HepG2 (cell line): ENCODE results near the gene B3GNT8. TPM values are rescaled to one million over a fixed set of nuclear protein-coding genes. Genes with fewer than 3 reads are reported as not detected.
A peak's percentile ranks its signal among the peaks of the same experiment; 100 is the strongest.

ENCODE experiments used
- DNMT1 ChIP-seq: sonication (generic); formaldehyde crosslinking; IDR thresholded peaks from 2 replicates; pipeline ENCODE4 v1.5.1; 2020; ENCODE audit warnings: mild to moderate bottlenecking, missing genetic modification reagents
- FOSL2 ChIP-seq: sonication (generic); formaldehyde crosslinking; IDR thresholded peaks from 2 replicates; pipeline ENCODE4 v1.4.0; 2020; ENCODE audit warnings: missing genetic modification reagents
- KLF13 ChIP-seq: sonication (generic); formaldehyde crosslinking; IDR thresholded peaks from 2 replicates; pipeline ENCODE4 v1.4.0; 2020; ENCODE audit warnings: mild to moderate bottlenecking, missing genetic modification reagents
- KLF6 ChIP-seq: IDR thresholded peaks from 2 replicates; pipeline ENCODE4 v1.8.0; 2016; ENCODE audit warnings: missing biosample characterization, missing genetic modification reagents
- MXD3 ChIP-seq: IDR thresholded peaks from 2 replicates; pipeline ENCODE4 v1.6.1; 2016; ENCODE audit warnings: mild to moderate bottlenecking, missing biosample characterization, missing genetic modification reagents
- NFYB ChIP-seq: sonication (generic); formaldehyde crosslinking; IDR thresholded peaks from 2 replicates; pipeline ENCODE4 v1.4.0; 2020; ENCODE audit warnings: missing genetic modification reagents
- RFX3 ChIP-seq: IDR thresholded peaks from 2 replicates; pipeline ENCODE4 v1.6.1; 2016; ENCODE audit warnings: missing biosample characterization, missing genetic modification reagents
- SP1 ChIP-seq, 2 experiments: fragments of 450-650 bp in 1 of 2; sonication (generic) in 1 of 2; formaldehyde crosslinking in 1 of 2; IDR thresholded peaks; 2 replicates each; pipeline versions ENCODE4 v1.4.0 to v1.6.1; 2016 to 2020; ENCODE audit warnings: missing genetic modification reagents in 1 of 2
- SRSF4 ChIP-seq: fragments of 200-400 bp; formaldehyde crosslinking; IDR thresholded peaks from one replicate; pipeline ENCODE4 v1.6.1; 2018; ENCODE audit warnings: mild to moderate bottlenecking, low read depth, low read length, moderate library complexity; ENCODE audit not compliant: poor library complexity, severe bottlenecking
- SYNCRIP ChIP-seq: fragments of 200-400 bp; formaldehyde crosslinking; IDR thresholded peaks from 2 replicates; pipeline ENCODE4 v1.6.1; 2018; ENCODE audit warnings: mild to moderate bottlenecking, low read depth, low read length; ENCODE audit not compliant: insufficient read depth
- TGIF2 ChIP-seq: IDR thresholded peaks from 2 replicates; pipeline ENCODE4 v1.6.1; 2016; ENCODE audit warnings: control low read depth, missing compliant biosample characterization
- THAP7 ChIP-seq: sonication (generic); formaldehyde crosslinking; IDR thresholded peaks from 2 replicates; pipeline ENCODE4 v1.8.1; 2023; ENCODE audit warnings: mild to moderate bottlenecking, missing genetic modification reagents
- TRIM24 ChIP-seq: sonication (generic); formaldehyde crosslinking; IDR thresholded peaks from 2 replicates; pipeline ENCODE4 v1.8.0; 2022; ENCODE audit warnings: mild to moderate bottlenecking, missing genetic modification reagents
- ZNF224 ChIP-seq: sonication (generic); formaldehyde crosslinking; IDR thresholded peaks from 2 replicates; pipeline ENCODE4 v1.5.0; 2020; ENCODE audit warnings: mild to moderate bottlenecking, missing genetic modification reagents
- ZNF253 ChIP-seq: sonication (generic); formaldehyde crosslinking; IDR thresholded peaks from 2 replicates; pipeline ENCODE4 v1.8.0; 2022; ENCODE audit warnings: mild to moderate bottlenecking, missing genetic modification reagents, borderline replicate concordance
- ZNF333 ChIP-seq: sonication (generic); formaldehyde crosslinking; IDR thresholded peaks from 2 replicates; pipeline ENCODE4 v1.4.0; 2020; ENCODE audit warnings: mild to moderate bottlenecking, missing genetic modification reagents, borderline replicate concordance
- ZNF740 ChIP-seq: sonication (generic); formaldehyde crosslinking; IDR thresholded peaks from 2 replicates; pipeline ENCODE4 v1.4.0; 2020; ENCODE audit warnings: missing genetic modification reagents
- ZNF878 ChIP-seq: sonication (generic); formaldehyde crosslinking; IDR thresholded peaks from 2 replicates; pipeline ENCODE4 v1.8.1; 2023; ENCODE audit warnings: mild to moderate bottlenecking, missing genetic modification reagents, moderate library complexity
- polyA plus RNA-seq, 8 experiments: library from polyadenylated mRNA; depleted of rRNA in 3 of 8; stranded (reverse) in 7 of 8; unstranded in 1 of 8; fragments of >200 nt; fragmentation: Illumina TruSeq in 4 of 8; extraction: Trizol in 4 of 8; gene quantifications; 2 replicates each; pipeline versions ENCODE4 v1.2.1 to v1.2.3, GENCODE V29; 2011 to 2016; ENCODE audit warnings: low read depth in 4 of 8, missing spikeins in 1 of 8, mixed read lengths in 1 of 8; ENCODE audit not compliant: insufficient read depth in 1 of 8
- total RNA-seq, 5 experiments: library from RNA; depleted of rRNA; stranded (reverse); fragments of >200 nt; fragmentation: Illumina TruSeq; extraction: Trizol; gene quantifications; 2 replicates each; pipeline ENCODE4 v1.2.3, GENCODE V29; 2016; ENCODE audit warnings: low read depth in 1 of 5
- TF ChIP-seq, protein P1 (sequence below): sonication (generic); formaldehyde crosslinking; IDR thresholded peaks from 2 replicates; pipeline ENCODE4 v1.4.0; 2020; ENCODE audit warnings: missing genetic modification reagents, borderline replicate concordance
- TF ChIP-seq, protein P2 (sequence below): sonication (generic); formaldehyde crosslinking; IDR thresholded peaks from 2 replicates; pipeline ENCODE4 v1.4.0; 2020; ENCODE audit warnings: missing genetic modification reagents
- TF ChIP-seq, protein P3 (sequence below): sonication (generic); formaldehyde crosslinking; IDR thresholded peaks from 2 replicates; pipeline ENCODE4 v1.5.0; 2020; ENCODE audit warnings: missing genetic modification reagents

Gene B3GNT8
- total and polyA plus RNA-seq, 2 of the 13 experiments (the other 11 are each of a cell fraction or from before 2014, with no cell fraction given), result 0.26 to 1.9 TPM

GRCh38 chr19:41376241-41376997 is 50.8 kb downstream of the B3GNT8 start, which contains the start of gene TMEM91 (continued):
- TF ChIP-seq ZNF224 (no peak), SYNCRIP (no peak), KLF13 (CRISPR knock-in tag) (no peak), FOSL2 (no peak), KLF6 (CRISPR knock-in tag) (0 out of 2 replicates have a peak, but pooled peaks have one; percentile 19), ZNF740 (CRISPR knock-in tag) (no peak), ZNF878 (CRISPR knock-in tag) (no peak), ZNF253 (CRISPR knock-in tag) (no peak), SP1 (IDR thresholded peaks at IDR 0.05) (no peak), SP1 (CRISPR knock-in tag; IDR thresholded peaks at IDR 0.05) (peak; percentile 26; the same call in 1 of the 2 replicates), THAP7 (CRISPR knock-in tag) (no peak), DNMT1 (CRISPR knock-in tag) (no peak), RFX3 (CRISPR knock-in tag) (no peak), NFYB (CRISPR knock-in tag) (no peak), ZNF333 (no peak), TRIM24 (CRISPR knock-in tag) (no peak), TGIF2 (CRISPR knock-in tag) (0 out of 2 replicates have a peak, but pooled peaks have one; percentile 28), SRSF4 (no peak), MXD3 (CRISPR knock-in tag) (no peak)
- TF ChIP-seq, protein P1, sequence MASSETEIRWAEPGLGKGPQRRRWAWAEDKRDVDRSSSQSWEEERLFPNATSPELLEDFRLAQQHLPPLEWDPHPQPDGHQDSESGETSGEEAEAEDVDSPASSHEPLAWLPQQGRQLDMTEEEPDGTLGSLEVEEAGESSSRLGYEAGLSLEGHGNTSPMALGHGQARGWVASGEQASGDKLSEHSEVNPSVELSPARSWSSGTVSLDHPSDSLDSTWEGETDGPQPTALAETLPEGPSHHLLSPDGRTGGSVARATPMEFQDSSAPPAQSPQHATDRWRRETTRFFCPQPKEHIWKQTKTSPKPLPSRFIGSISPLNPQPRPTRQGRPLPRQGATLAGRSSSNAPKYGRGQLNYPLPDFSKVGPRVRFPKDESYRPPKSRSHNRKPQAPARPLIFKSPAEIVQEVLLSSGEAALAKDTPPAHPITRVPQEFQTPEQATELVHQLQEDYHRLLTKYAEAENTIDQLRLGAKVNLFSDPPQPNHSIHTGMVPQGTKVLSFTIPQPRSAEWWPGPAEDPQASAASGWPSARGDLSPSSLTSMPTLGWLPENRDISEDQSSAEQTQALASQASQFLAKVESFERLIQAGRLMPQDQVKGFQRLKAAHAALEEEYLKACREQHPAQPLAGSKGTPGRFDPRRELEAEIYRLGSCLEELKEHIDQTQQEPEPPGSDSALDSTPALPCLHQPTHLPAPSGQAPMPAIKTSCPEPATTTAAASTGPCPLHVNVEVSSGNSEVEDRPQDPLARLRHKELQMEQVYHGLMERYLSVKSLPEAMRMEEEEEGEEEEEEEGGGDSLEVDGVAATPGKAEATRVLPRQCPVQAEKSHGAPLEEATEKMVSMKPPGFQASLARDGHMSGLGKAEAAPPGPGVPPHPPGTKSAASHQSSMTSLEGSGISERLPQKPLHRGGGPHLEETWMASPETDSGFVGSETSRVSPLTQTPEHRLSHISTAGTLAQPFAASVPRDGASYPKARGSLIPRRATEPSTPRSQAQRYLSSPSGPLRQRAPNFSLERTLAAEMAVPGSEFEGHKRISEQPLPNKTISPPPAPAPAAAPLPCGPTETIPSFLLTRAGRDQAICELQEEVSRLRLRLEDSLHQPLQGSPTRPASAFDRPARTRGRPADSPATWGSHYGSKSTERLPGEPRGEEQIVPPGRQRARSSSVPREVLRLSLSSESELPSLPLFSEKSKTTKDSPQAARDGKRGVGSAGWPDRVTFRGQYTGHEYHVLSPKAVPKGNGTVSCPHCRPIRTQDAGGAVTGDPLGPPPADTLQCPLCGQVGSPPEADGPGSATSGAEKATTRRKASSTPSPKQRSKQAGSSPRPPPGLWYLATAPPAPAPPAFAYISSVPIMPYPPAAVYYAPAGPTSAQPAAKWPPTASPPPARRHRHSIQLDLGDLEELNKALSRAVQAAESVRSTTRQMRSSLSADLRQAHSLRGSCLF (CRISPR knock-in tag), result no peak
- TF ChIP-seq, protein P2, sequence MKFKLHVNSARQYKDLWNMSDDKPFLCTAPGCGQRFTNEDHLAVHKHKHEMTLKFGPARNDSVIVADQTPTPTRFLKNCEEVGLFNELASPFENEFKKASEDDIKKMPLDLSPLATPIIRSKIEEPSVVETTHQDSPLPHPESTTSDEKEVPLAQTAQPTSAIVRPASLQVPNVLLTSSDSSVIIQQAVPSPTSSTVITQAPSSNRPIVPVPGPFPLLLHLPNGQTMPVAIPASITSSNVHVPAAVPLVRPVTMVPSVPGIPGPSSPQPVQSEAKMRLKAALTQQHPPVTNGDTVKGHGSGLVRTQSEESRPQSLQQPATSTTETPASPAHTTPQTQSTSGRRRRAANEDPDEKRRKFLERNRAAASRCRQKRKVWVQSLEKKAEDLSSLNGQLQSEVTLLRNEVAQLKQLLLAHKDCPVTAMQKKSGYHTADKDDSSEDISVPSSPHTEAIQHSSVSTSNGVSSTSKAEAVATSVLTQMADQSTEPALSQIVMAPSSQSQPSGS (CRISPR knock-in tag), result no peak
- TF ChIP-seq, protein P3, sequence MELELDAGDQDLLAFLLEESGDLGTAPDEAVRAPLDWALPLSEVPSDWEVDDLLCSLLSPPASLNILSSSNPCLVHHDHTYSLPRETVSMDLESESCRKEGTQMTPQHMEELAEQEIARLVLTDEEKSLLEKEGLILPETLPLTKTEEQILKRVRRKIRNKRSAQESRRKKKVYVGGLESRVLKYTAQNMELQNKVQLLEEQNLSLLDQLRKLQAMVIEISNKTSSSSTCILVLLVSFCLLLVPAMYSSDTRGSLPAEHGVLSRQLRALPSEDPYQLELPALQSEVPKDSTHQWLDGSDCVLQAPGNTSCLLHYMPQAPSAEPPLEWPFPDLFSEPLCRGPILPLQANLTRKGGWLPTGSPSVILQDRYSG (CRISPR knock-in tag), result no peak
